Measurements from ENCODE around the gene SPARC. TPM values are rescaled to one million over a fixed set of nuclear protein-coding genes. Genes with fewer than 3 reads are reported as not detected.

Gene SPARC, protein sequence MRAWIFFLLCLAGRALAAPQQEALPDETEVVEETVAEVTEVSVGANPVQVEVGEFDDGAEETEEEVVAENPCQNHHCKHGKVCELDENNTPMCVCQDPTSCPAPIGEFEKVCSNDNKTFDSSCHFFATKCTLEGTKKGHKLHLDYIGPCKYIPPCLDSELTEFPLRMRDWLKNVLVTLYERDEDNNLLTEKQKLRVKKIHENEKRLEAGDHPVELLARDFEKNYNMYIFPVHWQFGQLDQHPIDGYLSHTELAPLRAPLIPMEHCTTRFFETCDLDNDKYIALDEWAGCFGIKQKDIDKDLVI
- 1,214 TPM for total RNA-seq (ENCODE audit: unreplicated experiment)
- long read RNA-seq, transcript SPARC-201 (10 exons, 3,701 nt), result major isoform, 368 of 453 reads
- long read RNA-seq, partial matches to known transcripts, result 54 of 453 reads
- long read RNA-seq, other reads (novel, unspliced or antisense), result 29 of 453 reads

DNA sequence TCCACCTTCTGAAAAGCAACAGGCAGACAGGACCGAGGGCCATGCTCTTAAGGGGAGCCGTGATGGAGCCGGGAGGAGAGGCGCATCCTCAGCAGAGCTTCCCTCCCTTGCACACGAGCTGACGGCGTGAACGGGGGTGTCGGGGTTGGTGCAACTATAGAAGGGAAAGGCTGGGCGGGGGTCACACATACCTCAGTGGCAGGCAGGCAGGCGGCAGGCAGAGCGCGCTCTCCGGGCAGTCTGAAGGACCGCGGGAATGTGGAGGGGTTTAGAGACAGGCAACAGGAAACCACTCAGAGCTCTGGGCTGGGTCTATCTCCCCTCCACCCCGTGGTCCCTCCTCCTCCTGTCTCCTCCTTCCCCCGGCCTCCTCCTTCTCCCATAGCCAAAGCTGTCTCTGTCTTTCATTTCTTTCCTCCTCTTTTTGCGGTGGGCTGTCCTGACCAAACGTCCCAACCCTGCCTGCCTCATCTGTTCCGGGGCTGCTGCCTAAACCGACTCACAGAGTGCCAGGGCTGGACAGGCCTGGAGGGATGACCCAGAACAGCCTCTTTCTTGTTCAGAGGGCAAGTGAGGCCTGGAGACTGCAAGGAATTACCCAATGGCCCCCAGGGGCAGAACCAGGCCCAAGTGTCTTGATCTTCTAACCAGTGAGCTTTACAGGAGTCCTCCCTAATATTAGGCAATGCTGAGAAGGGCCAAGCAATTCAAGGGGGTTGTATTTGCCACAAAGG is at the start of gene SPARC:
TSS of gene SPARC (minus strand) at position 242 of the 734 bp plus-strand sequence. CDS start 10,727 bp downstream, outside the sequence.
- DNase-seq (ENCODE audit: low spot score), result peak; percentile 53
- Mint-ChIP-seq H3K4me3 (ENCODE audit: unreplicated experiment) (peak within 1 kb of the TSS; percentile 94), H3K27me3 (ENCODE audit: unreplicated experiment) (peaks cover 5% of the 10 kb centered on the region), H3K4me1 (ENCODE audit: unreplicated experiment) (peaks cover 48% of the 10 kb centered on the region), H3K27ac (ENCODE audit: unreplicated experiment) (peak within 1 kb of the TSS; percentile 79), H3K36me3 (ENCODE audit: low read depth, unreplicated experiment) (no peaks in the 10 kb centered on the region), H3K9me3 (ENCODE audit: unreplicated experiment) (no peaks in the 10 kb centered on the region)
- TF ChIP-seq, protein P1, sequence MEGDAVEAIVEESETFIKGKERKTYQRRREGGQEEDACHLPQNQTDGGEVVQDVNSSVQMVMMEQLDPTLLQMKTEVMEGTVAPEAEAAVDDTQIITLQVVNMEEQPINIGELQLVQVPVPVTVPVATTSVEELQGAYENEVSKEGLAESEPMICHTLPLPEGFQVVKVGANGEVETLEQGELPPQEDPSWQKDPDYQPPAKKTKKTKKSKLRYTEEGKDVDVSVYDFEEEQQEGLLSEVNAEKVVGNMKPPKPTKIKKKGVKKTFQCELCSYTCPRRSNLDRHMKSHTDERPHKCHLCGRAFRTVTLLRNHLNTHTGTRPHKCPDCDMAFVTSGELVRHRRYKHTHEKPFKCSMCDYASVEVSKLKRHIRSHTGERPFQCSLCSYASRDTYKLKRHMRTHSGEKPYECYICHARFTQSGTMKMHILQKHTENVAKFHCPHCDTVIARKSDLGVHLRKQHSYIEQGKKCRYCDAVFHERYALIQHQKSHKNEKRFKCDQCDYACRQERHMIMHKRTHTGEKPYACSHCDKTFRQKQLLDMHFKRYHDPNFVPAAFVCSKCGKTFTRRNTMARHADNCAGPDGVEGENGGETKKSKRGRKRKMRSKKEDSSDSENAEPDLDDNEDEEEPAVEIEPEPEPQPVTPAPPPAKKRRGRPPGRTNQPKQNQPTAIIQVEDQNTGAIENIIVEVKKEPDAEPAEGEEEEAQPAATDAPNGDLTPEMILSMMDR (IDR thresholded peaks at IDR 0.05; ENCODE audit: unreplicated experiment), result no peak

DNA sequence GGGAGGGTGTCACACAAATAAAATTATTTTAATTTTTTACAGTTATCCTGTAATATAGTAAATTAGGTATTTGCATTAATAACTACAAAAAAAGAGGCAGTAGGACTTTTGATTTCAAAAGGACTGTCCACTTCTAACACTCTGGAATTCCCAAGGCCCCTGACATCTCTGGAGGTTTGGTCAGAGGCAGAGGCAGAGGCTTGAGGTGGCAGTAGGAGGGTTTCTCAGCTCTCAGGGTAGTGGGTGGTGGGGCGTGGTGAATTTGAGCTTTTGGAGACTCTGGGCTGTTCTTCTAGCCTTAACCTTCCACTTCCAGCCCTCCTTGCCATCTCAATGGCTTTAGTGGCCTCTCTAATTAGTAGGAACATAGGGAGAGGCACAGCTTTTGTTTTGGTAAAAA is 48.9 kb upstream of the SPARC start:
- no peaks in the 10 kb centered on the region for H3K9me3 Mint-ChIP-seq (ENCODE audit: unreplicated experiment)
- no peak overlapping the region for H3K4me3 Mint-ChIP-seq (ENCODE audit: unreplicated experiment)
- peaks cover 7% of the 10 kb centered on the region for H3K4me1 Mint-ChIP-seq (ENCODE audit: unreplicated experiment)
- H3K27ac Mint-ChIP-seq (ENCODE audit: unreplicated experiment), result no peak overlapping the region
- H3K36me3 Mint-ChIP-seq (ENCODE audit: low read depth, unreplicated experiment), result no peaks in the 10 kb centered on the region
- no peak for DNase-seq (ENCODE audit: low spot score)
- TF ChIP-seq, protein P1 (IDR thresholded peaks at IDR 0.05; ENCODE audit: unreplicated experiment), result no peak
- H3K27me3 Mint-ChIP-seq (ENCODE audit: unreplicated experiment), result peaks cover 4% of the 10 kb centered on the region

DNA sequence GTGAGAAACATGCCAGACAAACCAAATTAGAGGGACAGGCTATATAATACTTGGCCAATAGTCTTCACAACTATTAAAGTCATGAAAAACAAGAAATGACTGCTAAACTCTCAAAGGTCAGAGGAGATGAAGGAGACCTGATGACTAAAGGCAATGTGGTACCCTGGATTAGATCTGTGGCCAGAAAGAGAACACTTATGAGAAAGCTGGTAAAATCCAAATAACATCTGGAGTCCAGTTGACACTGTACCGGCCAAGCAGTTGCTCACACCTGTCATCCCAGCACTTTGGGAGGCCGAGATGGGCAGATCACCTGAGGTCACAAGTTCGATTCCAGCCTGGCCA is 47.3 kb upstream of the SPARC start:
- Mint-ChIP-seq H3K4me1 (ENCODE audit: unreplicated experiment) (no peaks in the 10 kb centered on the region), H3K27me3 (ENCODE audit: unreplicated experiment) (peaks cover 4% of the 10 kb centered on the region), H3K4me3 (ENCODE audit: unreplicated experiment) (no peak overlapping the region), H3K36me3 (ENCODE audit: low read depth, unreplicated experiment) (peaks cover 4% of the 10 kb centered on the region), H3K27ac (ENCODE audit: unreplicated experiment) (no peak overlapping the region), H3K9me3 (ENCODE audit: unreplicated experiment) (peaks cover 7% of the 10 kb centered on the region)
- DNase-seq (ENCODE audit: low spot score), result no peak
- TF ChIP-seq, protein P1 (IDR thresholded peaks at IDR 0.05; ENCODE audit: unreplicated experiment), result no peak

DNA sequence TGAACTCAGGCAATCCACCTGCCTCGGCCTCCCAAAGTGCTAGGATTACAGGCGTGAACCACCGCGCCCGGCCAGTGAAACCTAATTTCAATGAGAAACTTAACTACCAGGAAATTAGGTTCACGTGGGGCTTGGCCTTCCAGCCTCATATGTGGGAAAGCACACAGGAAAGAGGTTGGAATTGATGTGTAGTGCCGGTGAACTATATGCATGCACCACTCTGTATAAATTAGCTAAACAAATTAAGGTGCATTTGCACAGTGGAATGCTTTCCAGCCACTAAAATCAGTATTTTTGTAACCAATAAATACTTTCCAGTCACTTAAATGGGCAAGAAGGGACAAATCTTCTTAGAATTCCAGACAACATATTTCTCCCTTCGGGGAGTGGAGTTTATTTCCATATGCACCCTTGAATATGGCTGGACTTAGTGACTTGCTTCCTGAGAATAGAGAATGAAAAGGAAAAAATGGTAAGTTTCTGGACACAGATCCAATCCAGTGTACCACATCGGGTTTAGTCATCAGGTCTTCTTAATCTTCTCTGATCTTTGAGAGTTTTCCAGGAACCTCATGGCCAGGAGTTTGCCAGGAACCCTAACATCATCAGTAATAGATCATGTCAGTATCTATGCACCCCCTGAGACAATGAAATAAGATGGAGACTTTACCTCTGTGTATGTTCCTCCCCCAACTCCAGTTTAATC is 46.8 kb upstream of the SPARC start:
- DNase-seq (ENCODE audit: low spot score), result no peak
- TF ChIP-seq, protein P1 (IDR thresholded peaks at IDR 0.05; ENCODE audit: unreplicated experiment), result no peak
- Mint-ChIP-seq H3K4me3 (ENCODE audit: unreplicated experiment) (no peak overlapping the region), H3K4me1 (ENCODE audit: unreplicated experiment) (no peaks in the 10 kb centered on the region), H3K36me3 (ENCODE audit: low read depth, unreplicated experiment) (peaks cover 4% of the 10 kb centered on the region), H3K27me3 (ENCODE audit: unreplicated experiment) (peaks cover 4% of the 10 kb centered on the region), H3K9me3 (ENCODE audit: unreplicated experiment) (peaks cover 7% of the 10 kb centered on the region), H3K27ac (ENCODE audit: unreplicated experiment) (no peak overlapping the region)
